ENCODE results near the gene STUB1.

Gene STUB1

GRCh38 chr16:638034-638543, 42.1 kb upstream of the STUB1 start:
- ChIA-PET CTCF (interaction anchor here (1.1 kb wide), 1 partner anchor 16 kb away, joined by 4 read pairs; no protein-coding TSS in a partner anchor), POLR2A (interaction anchor here (1.1 to 3.9 kb wide), 3 partner anchors 10 to 111 kb away, joined by 3 to 21 read pairs (median 5); partner anchors contain the start of genes CAPN15 and WDR90)
- TF ChIP-seq NFRKB (IDR thresholded peaks at IDR 0.05) = no peak
- no peak for TF ChIP-seq ELF4 (IDR thresholded peaks at IDR 0.05)
- TF ChIP-seq FOXM1 (IDR thresholded peaks at IDR 0.05; ENCODE audit: borderline replicate concordance) = no peak
- TF ChIP-seq CTBP1 (IDR thresholded peaks at IDR 0.05; ENCODE audit: borderline replicate concordance) = no peak
- no peak for TF ChIP-seq LEF1 (IDR thresholded peaks at IDR 0.05; ENCODE audit: borderline replicate concordance)
- no peak for TF ChIP-seq SUZ12 (IDR thresholded peaks at IDR 0.05)
- TF ChIP-seq HDGF (IDR thresholded peaks at IDR 0.05; ENCODE audit: borderline replicate concordance) = no peak
- no peak for TF ChIP-seq TARDBP (IDR thresholded peaks at IDR 0.05)
- TF ChIP-seq FOXA1 (IDR thresholded peaks at IDR 0.05) = no peak
- TF ChIP-seq ZNF384 (IDR thresholded peaks at IDR 0.05) = no peak
- no peak for TF ChIP-seq ARNT (IDR thresholded peaks at IDR 0.05)
- TF ChIP-seq FOXK2 (IDR thresholded peaks at IDR 0.05) = no peak
- TF ChIP-seq, protein P1, sequence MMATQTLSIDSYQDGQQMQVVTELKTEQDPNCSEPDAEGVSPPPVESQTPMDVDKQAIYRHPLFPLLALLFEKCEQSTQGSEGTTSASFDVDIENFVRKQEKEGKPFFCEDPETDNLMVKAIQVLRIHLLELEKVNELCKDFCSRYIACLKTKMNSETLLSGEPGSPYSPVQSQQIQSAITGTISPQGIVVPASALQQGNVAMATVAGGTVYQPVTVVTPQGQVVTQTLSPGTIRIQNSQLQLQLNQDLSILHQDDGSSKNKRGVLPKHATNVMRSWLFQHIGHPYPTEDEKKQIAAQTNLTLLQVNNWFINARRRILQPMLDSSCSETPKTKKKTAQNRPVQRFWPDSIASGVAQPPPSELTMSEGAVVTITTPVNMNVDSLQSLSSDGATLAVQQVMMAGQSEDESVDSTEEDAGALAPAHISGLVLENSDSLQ (IDR thresholded peaks at IDR 0.05) = no peak
- no peak for TF ChIP-seq SP1 (IDR thresholded peaks at IDR 0.05)
- no peak for TF ChIP-seq BHLHE40 (IDR thresholded peaks at IDR 0.05; ENCODE audit: borderline replicate concordance)
- no peak for TF ChIP-seq L3MBTL2 (conservative IDR thresholded peaks at IDR 0.05)
- no peak for DNase-seq (ENCODE audit: extremely low spot score)

DNA sequence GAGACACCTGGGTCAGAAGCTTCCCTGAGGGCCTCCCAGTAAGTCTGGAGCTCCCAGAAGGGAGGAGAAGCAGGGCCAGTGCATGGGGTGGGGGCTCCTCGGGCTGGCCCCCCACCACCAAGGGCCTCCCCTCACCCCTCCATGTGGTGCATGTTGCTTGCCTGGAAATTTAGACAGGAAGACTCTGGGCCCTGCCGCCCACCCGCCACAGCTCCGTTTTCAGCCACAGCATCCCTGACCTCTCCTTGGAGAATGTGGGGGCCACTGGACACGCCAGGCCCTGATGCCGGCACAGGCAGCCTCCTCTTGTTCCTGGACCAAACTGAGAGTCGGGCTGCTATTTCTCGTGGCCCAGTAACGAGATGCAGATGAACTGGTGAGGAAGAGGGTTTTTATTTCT, 41.4 kb upstream of the STUB1 start:
- ChIA-PET CTCF (interaction anchor here (1.1 kb wide), 1 partner anchor 17 kb away, joined by 4 read pairs; no protein-coding TSS in a partner anchor), POLR2A (interaction anchor here (3.9 kb wide), 1 partner anchor 9 kb away, joined by 21 read pairs; no protein-coding TSS in a partner anchor)
- no peak for DNase-seq (ENCODE audit: extremely low spot score)
- TF ChIP-seq SUZ12 (IDR thresholded peaks at IDR 0.05) (no peak), ZNF384 (IDR thresholded peaks at IDR 0.05) (no peak), SP1 (IDR thresholded peaks at IDR 0.05) (no peak), FOXK2 (IDR thresholded peaks at IDR 0.05) (no peak), ELF4 (IDR thresholded peaks at IDR 0.05) (no peak), BHLHE40 (IDR thresholded peaks at IDR 0.05; ENCODE audit: borderline replicate concordance) (no peak), LEF1 (IDR thresholded peaks at IDR 0.05; ENCODE audit: borderline replicate concordance) (no peak), FOXA1 (IDR thresholded peaks at IDR 0.05) (no peak), FOXM1 (IDR thresholded peaks at IDR 0.05; ENCODE audit: borderline replicate concordance) (no peak), L3MBTL2 (conservative IDR thresholded peaks at IDR 0.05) (no peak), ARNT (IDR thresholded peaks at IDR 0.05) (no peak), NFRKB (IDR thresholded peaks at IDR 0.05) (no peak)
- TF ChIP-seq, protein P1 (IDR thresholded peaks at IDR 0.05) = no peak

DNA sequence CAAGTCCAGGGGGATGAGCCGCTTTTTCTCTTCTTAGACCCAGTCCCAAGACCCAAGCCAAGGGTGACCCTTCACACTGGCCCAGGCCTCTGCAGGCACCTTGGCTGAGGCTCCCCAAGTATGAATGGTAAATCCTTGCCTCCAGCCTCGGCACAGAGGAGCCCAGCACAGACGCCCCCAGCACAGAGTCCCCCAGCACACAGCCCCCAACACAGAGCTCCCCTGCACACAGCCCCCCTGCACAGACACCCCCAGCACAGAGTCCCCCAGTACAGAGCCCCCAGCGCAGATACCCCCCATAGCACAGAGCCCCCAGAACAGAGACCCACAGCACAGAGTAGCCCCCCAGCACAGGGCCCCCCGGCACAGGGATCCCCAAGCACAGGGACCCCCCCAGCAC, 39.6 kb upstream of the STUB1 start:
- ChIA-PET POLR2A (no interaction called here), CTCF (no interaction called here)
- DNase-seq (ENCODE audit: extremely low spot score) = no peak
- TF ChIP-seq NFRKB (IDR thresholded peaks at IDR 0.05) = no peak
- no peak for TF ChIP-seq FOXM1 (IDR thresholded peaks at IDR 0.05; ENCODE audit: borderline replicate concordance)
- no peak for TF ChIP-seq BHLHE40 (IDR thresholded peaks at IDR 0.05; ENCODE audit: borderline replicate concordance)
- TF ChIP-seq SP1 (IDR thresholded peaks at IDR 0.05) = no peak
- no peak for TF ChIP-seq LEF1 (IDR thresholded peaks at IDR 0.05; ENCODE audit: borderline replicate concordance)
- no peak for TF ChIP-seq ARNT (IDR thresholded peaks at IDR 0.05)
- TF ChIP-seq, protein P1 (IDR thresholded peaks at IDR 0.05) = no peak

- POLR2A ChIA-PET = interaction anchor here (0.5 kb wide), 1 partner anchor 48 kb away, joined by 3 read pairs; no protein-coding TSS in a partner anchor
- TF ChIP-seq L3MBTL2 (conservative IDR thresholded peaks at IDR 0.05) (no peak; the same call in 1 of the 2 replicates), FOXM1 (IDR thresholded peaks at IDR 0.05; ENCODE audit: borderline replicate concordance) (no peak), FOXA1 (IDR thresholded peaks at IDR 0.05) (no peak), BHLHE40 (IDR thresholded peaks at IDR 0.05; ENCODE audit: borderline replicate concordance) (no peak), NFRKB (IDR thresholded peaks at IDR 0.05) (no peak), HDGF (IDR thresholded peaks at IDR 0.05; ENCODE audit: borderline replicate concordance) (no peak), TARDBP (IDR thresholded peaks at IDR 0.05) (no peak), SUZ12 (IDR thresholded peaks at IDR 0.05) (no peak), ARNT (IDR thresholded peaks at IDR 0.05) (no peak), SP1 (IDR thresholded peaks at IDR 0.05) (no peak), FOXK2 (IDR thresholded peaks at IDR 0.05) (no peak), ZNF384 (IDR thresholded peaks at IDR 0.05) (no peak), CTBP1 (IDR thresholded peaks at IDR 0.05; ENCODE audit: borderline replicate concordance) (no peak), ELF4 (IDR thresholded peaks at IDR 0.05) (no peak), LEF1 (IDR thresholded peaks at IDR 0.05; ENCODE audit: borderline replicate concordance) (no peak)
- TF ChIP-seq, protein P1 (IDR thresholded peaks at IDR 0.05) = no peak
- peak; percentile 79 for DNase-seq (ENCODE audit: extremely low spot score)
- CTCF ChIA-PET = no interaction called here
These were observed 38.7 kb upstream of the STUB1 start, which contains the start of gene MCRIP2 for GRCh38 chr16:641326-642188. MCRIP2 (plus strand) TSS chr16:641828; CDS start chr16:641992, 164 bp downstream.

Data from HEK293T (cell line).